Keratinocyte (primary cell): ENCODE results near the gene ORMDL2. TPM values are rescaled to one million over a fixed set of nuclear protein-coding genes. Genes with fewer than 3 reads are reported as not detected.

ENCODE experiments used
- DNase-seq: peaks from one replicate; pipeline ENCODE4 v3.0.0-alpha.2; 2011; ENCODE audit warnings: low read depth, missing footprints, low spot score
- FAIRE-seq: peaks from 2 replicates; lab custom pipeline; 2011; peaks lifted over from hg19 to GRCh38; lab: Jason Lieb, UNC
- H2AFZ ChIP-seq: 2 replicates; pipeline ENCODE4 v1.6.0; 2012; ENCODE audit warnings: low read length, control low read depth, inconsistent platforms; ENCODE audit not compliant: control insufficient read depth
- H3K27ac ChIP-seq: 2 replicates; pipeline ENCODE4 v1.5.1; 2011; ENCODE audit warnings: low read length; ENCODE audit not compliant: control insufficient read depth, insufficient read depth
- H3K27me3 ChIP-seq: 3 replicates; pipeline ENCODE4 v1.6.0; 2011; ENCODE audit warnings: low read length; ENCODE audit not compliant: control insufficient read depth, insufficient read depth; ENCODE audit errors: extremely low read depth
- H3K36me3 ChIP-seq, 2 experiments: 2 replicates in 1 of 2; 3 replicates in 1 of 2; pipeline ENCODE4 v1.5.1; 2011; ENCODE audit warnings: low read length in 2 of 2, mild to moderate bottlenecking in 1 of 2; ENCODE audit not compliant: control insufficient read depth in 2 of 2, insufficient read depth in 2 of 2; ENCODE audit errors: extremely low read depth in 1 of 2
- H3K4me1 ChIP-seq: 3 replicates; pipeline ENCODE4 v1.5.1; 2011; ENCODE audit warnings: low read length; ENCODE audit not compliant: control insufficient read depth, insufficient read depth; ENCODE audit errors: extremely low read depth
- H3K4me2 ChIP-seq: 3 replicates; pipeline ENCODE4 v1.6.0; 2011; ENCODE audit warnings: low read depth, low read length; ENCODE audit not compliant: control insufficient read depth, insufficient read depth; ENCODE audit errors: extremely low read depth
- H3K4me3 ChIP-seq, 3 experiments: fragments of 200-600 bp in 1 of 3; sonication (generic) in 1 of 3; 2 replicates in 2 of 3; 3 replicates in 1 of 3; pipeline ENCODE4 v1.5.1; 2011 to 2016; ENCODE audit warnings: low read length in 3 of 3, mild to moderate bottlenecking in 3 of 3, control low read depth in 2 of 3, inconsistent platforms in 1 of 3, low read depth in 1 of 3, mixed read lengths in 1 of 3, mixed run types in 1 of 3, moderate library complexity in 1 of 3; ENCODE audit not compliant: control insufficient read depth in 2 of 3, insufficient read depth in 2 of 3; ENCODE audit errors: extremely low read depth in 1 of 3
- H3K79me2 ChIP-seq: 2 replicates; pipeline ENCODE4 v1.6.0; 2012; ENCODE audit warnings: low read length; ENCODE audit not compliant: control insufficient read depth, insufficient read depth
- H3K9ac ChIP-seq: 3 replicates; pipeline ENCODE4 v1.6.0; 2011; ENCODE audit warnings: low read length; ENCODE audit not compliant: control insufficient read depth, insufficient read depth; ENCODE audit errors: extremely low read depth
- H3K9me1 ChIP-seq: 3 replicates; pipeline ENCODE4 v1.6.0; 2011; ENCODE audit warnings: low read length; ENCODE audit not compliant: control insufficient read depth, insufficient read depth; ENCODE audit errors: extremely low read depth
- H3K9me3 ChIP-seq: 2 replicates; pipeline ENCODE4 v1.5.1; 2012; ENCODE audit warnings: low read depth, low read length; ENCODE audit not compliant: control insufficient read depth
- H4K20me1 ChIP-seq: 3 replicates; pipeline ENCODE4 v1.6.0; 2011; ENCODE audit warnings: low read length; ENCODE audit not compliant: control insufficient read depth, insufficient read depth; ENCODE audit errors: extremely low read depth
- CTCF ChIP-seq, 3 experiments: IDR thresholded peaks in 1 of 3; conservative IDR thresholded peaks in 1 of 3; optimal IDR thresholded peaks in 1 of 3; 2 replicates in 2 of 3; 3 replicates in 1 of 3; pipeline versions ENCODE3 to v1.5.1; 2011; ENCODE audit warnings: low read length in 3 of 3, mild to moderate bottlenecking in 3 of 3, moderate library complexity in 2 of 3, control low read depth in 1 of 3, inconsistent platforms in 1 of 3; ENCODE audit not compliant: insufficient read depth in 2 of 3; ENCODE audit errors: extremely low read depth in 1 of 3
- dilution Hi-C: fragments of 300-500 bp; cut with MboI; formaldehyde crosslinking; loops from one replicate; pipeline ENCODE4 v1.7.0; 2020; ENCODE audit warnings: low sequenced_read_pairs; ENCODE audit not compliant: extremely low pct_ligation_motif_present
- polyA plus RNA-seq, 5 experiments: library from polyadenylated mRNA; depleted of rRNA in 3 of 5; stranded (reverse) in 3 of 5; stranded (forward) in 1 of 5; unstranded in 1 of 5; fragments of >200 nt; gene quantifications; 1 replicate in 1 of 5; 2 replicates in 3 of 5; 3 replicates in 1 of 5; pipeline versions ENCODE4 v1.2.1 to v1.2.3, GENCODE V29; 2011 to 2012; ENCODE audit warnings: missing spikeins in 2 of 5, low read depth in 1 of 5, low replicate concordance in 1 of 5

ORMDL2 gene
- polyA plus RNA-seq, 1 donor (not counting 4 experiments of a cell fraction or from before 2014, with no cell fraction given), result 129 TPM

GRCh38 chr12:55838361-55838760, 20.5 kb downstream of the ORMDL2 start:
- TF ChIP-seq CTCF (optimal IDR thresholded peaks at IDR 0.05 in 1 of 3, IDR thresholded peaks at IDR 0.05 in 1 of 3, conservative IDR thresholded peaks at IDR 0.05 in 1 of 3; ENCODE audit: extremely low read depth in 1 of 3, insufficient read depth in 2 of 3, low read length in 3 of 3), result no peak
- peaks cover 0 to 2% of the 10 kb centered on the region in 2 experiments for H3K36me3 ChIP-seq
- no peak overlapping the region for H3K27ac ChIP-seq
- peaks cover 11% of the 10 kb centered on the region for H3K4me1 ChIP-seq
- DNase-seq (no peak), FAIRE-seq (no peak)
- dilution Hi-C loops, result no loop called here
- H3K4me3 ChIP-seq, result no peak overlapping the region
- no peak overlapping the region for H3K9ac ChIP-seq
- H4K20me1 ChIP-seq, result no peaks in the 10 kb centered on the region
- H3K4me2 ChIP-seq, result no peak overlapping the region
- no peaks in the 10 kb centered on the region for H3K9me3 ChIP-seq
- no peak overlapping the region for H2AFZ ChIP-seq
- no peaks in the 10 kb centered on the region for H3K27me3 ChIP-seq
- H3K9me1 ChIP-seq, result no peaks in the 10 kb centered on the region
- no peaks in the 10 kb centered on the region for H3K79me2 ChIP-seq

- dilution Hi-C loops, result no loop called here
- peaks cover 12% of the 10 kb centered on the region for H3K4me1 ChIP-seq
- H3K4me2 ChIP-seq, result no peak overlapping the region
- H3K79me2 ChIP-seq, result no peaks in the 10 kb centered on the region
- H3K27ac ChIP-seq, result no peak overlapping the region
- no peaks in the 10 kb centered on the region for H3K9me1 ChIP-seq
- TF ChIP-seq CTCF (optimal IDR thresholded peaks at IDR 0.05 in 1 of 3, IDR thresholded peaks at IDR 0.05 in 1 of 3, conservative IDR thresholded peaks at IDR 0.05 in 1 of 3; ENCODE audit: extremely low read depth in 1 of 3, insufficient read depth in 2 of 3, low read length in 3 of 3), result no peak
- no peaks in the 10 kb centered on the region for H4K20me1 ChIP-seq
- no peak overlapping the region for H2AFZ ChIP-seq
- DNase-seq, result no peak
- peaks cover 0 to 2% of the 10 kb centered on the region in 2 experiments for H3K36me3 ChIP-seq
- H3K27me3 ChIP-seq, result no peaks in the 10 kb centered on the region
- no peak overlapping the region for H3K9ac ChIP-seq
- no peak overlapping the region for H3K4me3 ChIP-seq
- no peaks in the 10 kb centered on the region for H3K9me3 ChIP-seq
- no peak for FAIRE-seq
Observed at GRCh38 chr12:55839345-55840140, 21.7 kb downstream of the ORMDL2 start.
